HUES64 (cell line): ENCODE data around the gene PIAS1.

Experiments used
- H3K27ac ChIP-seq: 2 replicates; pipeline ENCODE4 v1.7.0; 2013; ENCODE audit warnings: low read depth, low read length, inconsistent platforms
- H3K27me3 ChIP-seq: 2 replicates; pipeline ENCODE4 v1.6.1; 2013; ENCODE audit warnings: mild to moderate bottlenecking, low read length; ENCODE audit not compliant: insufficient read depth
- H3K36me3 ChIP-seq: 2 replicates; pipeline ENCODE4 v1.6.1; 2013; ENCODE audit warnings: mild to moderate bottlenecking, low read length; ENCODE audit not compliant: insufficient read depth
- H3K4me1 ChIP-seq: 2 replicates; pipeline ENCODE4 v1.6.1; 2013; ENCODE audit warnings: mild to moderate bottlenecking, low read length, moderate library complexity; ENCODE audit not compliant: insufficient read depth
- H3K4me3 ChIP-seq: 2 replicates; pipeline ENCODE4 v1.5.1; 2013; ENCODE audit warnings: mild to moderate bottlenecking, low read length, moderate library complexity
- H3K9ac ChIP-seq: 2 replicates; pipeline ENCODE4 v1.6.1; 2013; ENCODE audit warnings: mild to moderate bottlenecking, low read depth, low read length
- H3K9me3 ChIP-seq: 2 replicates; pipeline ENCODE4 v1.6.1; 2013; ENCODE audit warnings: low read depth, low read length; ENCODE audit not compliant: insufficient read depth
- WGBS: fragments of 150-250, 120-280 bp; methylation state at CpG from one replicate; pipeline ENCODE4 v1.1.7; 2013; ENCODE audit warnings: missing lambda C conversion rate; 5-methylcytosine and 5-hydroxymethylcytosine counted together

Gene PIAS1

DNA sequence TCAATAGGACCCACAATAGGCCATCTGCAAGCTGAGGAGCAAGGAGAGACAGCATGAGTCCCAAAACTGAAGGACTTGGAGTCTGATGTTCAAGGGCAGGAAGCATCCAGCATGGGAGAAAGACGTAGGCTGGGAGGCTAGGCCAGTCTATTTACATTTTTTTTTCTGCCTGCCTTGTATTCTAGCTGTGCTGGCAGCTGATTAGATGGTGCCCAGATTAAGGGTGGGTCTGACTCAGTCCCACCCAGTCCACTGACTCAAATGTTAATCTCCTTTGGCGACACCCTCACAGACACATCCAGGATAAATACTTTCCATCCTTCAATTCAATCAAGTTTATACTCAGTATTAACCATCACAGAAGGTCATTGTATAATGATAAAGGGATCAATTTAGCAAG lies 15.9 kb upstream of the PIAS1 start:
- WGBS: 98% methylated on average over 2 of the region's 2 CpGs

DNA sequence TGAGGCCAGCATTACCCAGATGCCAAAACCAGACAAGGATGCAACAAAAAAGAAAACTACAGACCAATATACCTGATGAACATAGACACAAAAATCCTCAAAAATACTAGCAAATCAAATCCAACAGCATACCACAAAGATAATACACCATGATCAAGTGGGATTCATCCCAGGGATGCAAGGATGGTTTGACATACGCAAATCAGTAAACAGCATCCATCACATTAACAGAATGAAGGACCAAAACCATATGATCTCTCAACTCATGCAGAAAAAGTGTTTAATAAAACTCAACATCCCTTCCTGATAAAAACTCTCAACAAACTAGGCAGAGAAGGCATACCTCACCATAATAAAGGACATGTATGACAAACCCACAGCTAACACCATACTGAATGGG lies 14.0 kb upstream of the PIAS1 start:
- 95% methylated on average over 1 of the region's 1 CpG for WGBS
- Histone ChIP-seq H3K4me3 (no peak overlapping the region), H3K27me3 (no peaks in the 10 kb centered on the region), H3K27ac (no peak overlapping the region), H3K9me3 (no peaks in the 10 kb centered on the region), H3K9ac (no peak overlapping the region), H3K4me1 (no peaks in the 10 kb centered on the region), H3K36me3 (no peaks in the 10 kb centered on the region)

More for the DNA sequence above, 15.9 kb upstream of the PIAS1 start:
- Histone ChIP-seq H3K4me3 (no peak overlapping the region), H3K9me3 (no peaks in the 10 kb centered on the region), H3K27ac (no peak overlapping the region), H3K4me1 (no peaks in the 10 kb centered on the region), H3K36me3 (no peaks in the 10 kb centered on the region), H3K9ac (no peak overlapping the region), H3K27me3 (no peaks in the 10 kb centered on the region)

DNA sequence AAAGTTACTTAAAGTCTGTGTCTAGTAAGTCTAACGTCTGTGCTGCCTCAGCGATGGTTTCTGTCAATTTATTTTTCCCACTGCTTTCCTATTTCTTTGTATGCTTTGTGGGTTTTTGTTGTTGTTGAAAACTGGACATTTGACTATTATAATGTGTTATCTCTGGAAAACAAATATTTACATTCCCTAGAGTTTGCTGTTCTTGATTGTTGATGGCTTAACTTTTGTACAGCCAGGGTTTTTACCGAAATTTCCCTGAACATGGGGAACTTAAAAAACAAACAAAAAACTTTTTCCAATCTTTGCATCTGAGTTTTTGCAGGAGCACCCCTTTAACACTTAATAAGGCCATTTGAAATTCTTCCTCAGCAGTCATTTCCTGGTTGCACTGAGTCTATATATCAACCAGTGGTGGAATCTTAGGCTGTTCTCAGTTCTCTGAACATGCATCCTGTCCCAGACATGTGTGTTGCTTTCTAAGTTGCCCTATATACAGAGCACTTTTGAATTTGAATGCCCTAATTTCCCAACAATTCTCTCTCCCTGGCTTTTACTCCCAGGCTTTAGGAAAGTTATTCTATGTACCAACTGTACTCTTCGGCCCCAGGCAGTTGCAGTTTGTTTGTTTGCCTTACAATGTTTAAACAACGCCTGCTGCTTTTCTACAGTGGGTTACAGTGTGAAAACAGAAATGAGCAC lies 11.8 kb upstream of the PIAS1 start:
- Histone ChIP-seq H3K36me3 (no peaks in the 10 kb centered on the region), H3K4me1 (no peaks in the 10 kb centered on the region), H3K9ac (no peak overlapping the region), H3K9me3 (peaks cover 9% of the 10 kb centered on the region; the same call in 1 of the 2 replicates), H3K27me3 (no peaks in the 10 kb centered on the region), H3K27ac (no peak overlapping the region), H3K4me3 (no peak overlapping the region)
- WGBS: 83% methylated on average over 3 of the region's 5 CpGs

DNA sequence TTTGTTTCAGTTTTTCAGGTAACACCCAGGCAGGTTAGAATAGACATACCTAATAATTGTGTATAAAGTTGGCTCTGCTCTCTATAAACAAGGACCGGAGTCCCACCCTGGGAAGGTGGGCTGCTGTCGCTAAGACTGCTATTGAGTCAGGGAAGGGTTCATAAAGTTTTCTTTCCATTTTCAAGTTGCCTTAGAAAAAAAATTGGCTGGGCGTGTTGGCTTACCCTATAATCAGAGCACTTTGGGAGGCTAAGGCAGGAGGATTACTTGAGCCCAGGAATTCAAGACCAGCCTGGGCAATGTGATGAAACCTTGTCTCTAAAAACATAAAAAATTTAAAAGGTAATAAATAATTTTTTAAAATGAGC lies 11.3 kb upstream of the PIAS1 start:
- Histone ChIP-seq H3K4me1 (no peaks in the 10 kb centered on the region), H3K4me3 (no peak overlapping the region), H3K27me3 (no peaks in the 10 kb centered on the region), H3K9ac (no peak overlapping the region), H3K27ac (no peak overlapping the region), H3K9me3 (peaks cover 9% of the 10 kb centered on the region; the same call in 1 of the 2 replicates), H3K36me3 (no peaks in the 10 kb centered on the region)
- 99% methylated on average over 3 of the region's 3 CpGs for WGBS

DNA sequence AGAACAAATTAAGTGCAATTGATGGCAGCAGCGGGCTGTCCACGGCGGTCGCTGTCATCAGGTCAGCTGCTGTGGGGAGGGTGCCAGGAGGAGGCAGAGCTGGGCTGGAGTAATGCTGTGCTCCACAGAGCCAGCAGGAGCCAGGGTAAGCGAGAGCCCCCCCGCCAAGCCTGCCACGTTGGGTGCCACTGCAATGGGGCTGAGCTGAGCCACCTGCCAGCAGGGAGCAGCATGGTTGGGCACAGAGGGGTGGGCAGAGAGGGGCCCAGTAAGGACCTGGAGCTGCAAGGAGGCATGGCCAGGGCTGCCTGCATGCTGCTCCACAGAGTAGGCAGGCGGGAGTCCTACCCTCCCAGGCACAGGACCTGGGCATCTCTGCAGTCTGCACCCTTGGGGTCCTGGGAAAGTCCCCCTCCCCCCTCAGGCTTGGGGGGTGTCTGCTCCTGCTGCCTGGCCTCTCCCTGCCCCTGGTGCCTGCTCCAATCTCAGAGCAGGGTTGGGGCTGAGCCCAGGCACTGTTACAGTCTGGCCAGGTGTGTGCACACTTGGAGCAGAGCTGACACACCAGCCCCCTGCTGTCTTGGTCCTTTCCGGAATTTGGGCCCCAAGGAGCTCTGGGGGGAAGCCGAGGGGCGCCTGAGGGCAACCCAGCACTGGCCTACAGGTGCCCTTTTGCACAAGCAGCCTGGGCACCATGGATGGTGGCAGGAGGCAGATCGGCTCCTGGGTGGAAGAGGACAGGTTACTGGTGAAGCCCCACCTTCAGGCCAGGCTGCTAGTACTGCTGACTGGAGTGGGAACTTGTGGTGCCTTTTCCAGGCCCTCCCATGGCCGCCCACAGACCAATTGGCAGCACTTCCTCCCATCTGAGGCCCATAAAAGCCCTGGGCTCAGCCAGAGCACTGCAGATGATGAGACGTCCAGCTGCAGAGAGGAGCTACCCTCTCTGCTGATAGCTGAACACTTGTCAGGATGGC lies 8.5 kb upstream of the PIAS1 start:
- H3K4me1 ChIP-seq: no peaks in the 10 kb centered on the region
- H3K4me3 ChIP-seq: no peak overlapping the region
- H3K27ac ChIP-seq: no peak overlapping the region
- H3K36me3 ChIP-seq: no peaks in the 10 kb centered on the region
- no peaks in the 10 kb centered on the region for H3K27me3 ChIP-seq
- 87% methylated on average over 14 of the region's 14 CpGs for WGBS
- H3K9me3 ChIP-seq: peaks cover 9% of the 10 kb centered on the region; the same call in 1 of the 2 replicates
- H3K9ac ChIP-seq: no peak overlapping the region

DNA sequence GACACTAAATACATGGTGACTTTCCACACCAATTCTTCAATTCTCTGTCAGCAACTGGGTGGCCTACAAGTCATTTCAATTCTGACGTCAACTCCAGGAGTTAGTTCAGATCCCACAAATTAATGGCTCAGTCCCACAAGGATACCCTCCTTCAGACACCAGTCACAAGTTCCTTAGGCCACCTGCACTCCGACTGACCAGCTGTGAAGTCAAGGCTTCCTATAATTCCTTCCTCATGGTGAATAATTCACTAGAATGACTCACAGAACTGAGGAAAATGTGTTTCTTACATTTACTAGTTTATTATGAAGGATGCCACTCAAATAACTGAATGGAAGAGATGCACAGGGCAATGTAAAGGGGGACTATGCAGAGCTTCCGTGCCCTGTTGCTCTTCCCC lies 6.3 kb upstream of the PIAS1 start:
- WGBS: 79% methylated on average over 3 of the region's 3 CpGs
- H3K36me3 ChIP-seq: no peaks in the 10 kb centered on the region

DNA sequence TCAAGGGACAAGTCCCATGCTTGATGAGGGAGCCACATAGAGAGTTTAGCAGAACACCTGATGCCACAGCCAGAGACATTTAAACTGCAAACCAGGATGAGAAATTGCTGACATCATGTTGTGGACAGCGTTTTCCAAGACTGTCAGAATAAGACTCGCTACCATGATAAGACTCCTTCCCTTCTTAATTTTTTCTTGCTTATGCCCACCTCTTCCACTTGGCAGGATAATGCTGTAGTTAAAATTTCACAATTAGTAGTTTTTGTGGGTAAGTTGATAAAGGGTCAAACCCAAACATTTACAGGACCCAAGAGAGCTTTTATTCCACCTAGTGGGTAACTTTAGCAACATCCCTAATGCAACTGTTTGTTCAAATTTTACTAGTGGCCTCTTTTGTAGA lies 3.0 kb upstream of the PIAS1 start:
- Histone ChIP-seq H3K9ac (no peak overlapping the region), H3K4me3 (no peak overlapping the region), H3K27me3 (peaks cover 4% of the 10 kb centered on the region; the same call in 1 of the 2 replicates), H3K9me3 (0 out of 2 replicates have a peak, but pooled peaks cover 5% of the 10 kb centered on the region), H3K36me3 (no peaks in the 10 kb centered on the region), H3K4me1 (peaks cover 20% of the 10 kb centered on the region), H3K27ac (no peak overlapping the region)
- WGBS: 88% methylated on average over 2 of the region's 2 CpGs

More for the DNA sequence above, 6.3 kb upstream of the PIAS1 start:
- no peak overlapping the region for H3K27ac ChIP-seq
- H3K9ac ChIP-seq: no peak overlapping the region
- H3K9me3 ChIP-seq: peaks cover 9% of the 10 kb centered on the region; the same call in 1 of the 2 replicates
- H3K27me3 ChIP-seq: no peaks in the 10 kb centered on the region
- H3K4me1 ChIP-seq: peaks cover 6% of the 10 kb centered on the region; the same call in 1 of the 2 replicates
- H3K4me3 ChIP-seq: no peak overlapping the region

DNA sequence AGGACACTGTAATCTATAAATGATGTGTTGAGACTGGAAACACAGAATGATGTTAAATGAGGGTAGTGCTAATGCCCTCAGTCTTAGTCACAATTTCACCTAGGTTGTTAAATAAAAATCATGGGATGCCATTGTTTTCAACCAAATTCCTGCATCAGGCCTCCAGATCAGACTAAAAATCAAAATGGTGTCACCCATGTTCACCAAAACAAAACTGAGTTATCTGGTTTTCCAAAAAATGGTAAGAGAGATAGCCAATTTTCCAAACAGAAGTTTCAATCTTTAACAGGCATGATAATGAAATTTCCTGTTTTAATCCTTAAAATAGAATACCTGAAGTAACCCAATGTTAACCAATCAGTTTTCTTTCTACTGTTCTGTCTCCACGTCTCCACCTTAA lies 2.2 kb upstream of the PIAS1 start:
- Histone ChIP-seq H3K9me3 (no peaks in the 10 kb centered on the region), H3K27me3 (peaks cover 4% of the 10 kb centered on the region; the same call in 1 of the 2 replicates), H3K4me3 (no peak overlapping the region), H3K27ac (no peak overlapping the region), H3K4me1 (peaks cover 28% of the 10 kb centered on the region), H3K36me3 (no peaks in the 10 kb centered on the region), H3K9ac (no peak overlapping the region)
- 89% methylated on average over 1 of the region's 1 CpG for WGBS

DNA sequence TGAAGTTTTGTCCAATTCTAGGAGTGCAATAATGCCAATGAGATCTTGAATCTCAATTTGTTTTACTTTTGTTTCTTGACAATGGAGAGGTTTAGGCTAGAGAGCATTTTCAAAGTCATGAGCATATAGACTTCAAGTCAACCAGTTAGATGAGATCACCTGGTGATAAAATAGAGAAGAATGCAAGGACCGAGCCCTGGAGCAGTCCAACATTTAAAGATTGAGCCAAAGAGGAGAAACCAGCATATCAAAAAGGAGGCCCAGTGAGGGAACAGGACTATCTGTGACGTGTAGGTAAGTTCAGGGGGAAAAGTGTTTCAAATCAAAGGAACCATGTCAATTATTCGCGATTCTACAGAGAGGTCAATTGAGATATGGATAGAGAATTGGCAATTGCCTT lies 1.7 kb upstream of the PIAS1 start:
- Histone ChIP-seq H3K9ac (no peak overlapping the region), H3K27me3 (peaks cover 4% of the 10 kb centered on the region; the same call in 1 of the 2 replicates), H3K9me3 (no peaks in the 10 kb centered on the region), H3K36me3 (no peaks in the 10 kb centered on the region), H3K4me1 (peaks cover 33% of the 10 kb centered on the region), H3K4me3 (no peak overlapping the region), H3K27ac (no peak overlapping the region)
- WGBS: 91% methylated on average over 4 of the region's 4 CpGs

DNA sequence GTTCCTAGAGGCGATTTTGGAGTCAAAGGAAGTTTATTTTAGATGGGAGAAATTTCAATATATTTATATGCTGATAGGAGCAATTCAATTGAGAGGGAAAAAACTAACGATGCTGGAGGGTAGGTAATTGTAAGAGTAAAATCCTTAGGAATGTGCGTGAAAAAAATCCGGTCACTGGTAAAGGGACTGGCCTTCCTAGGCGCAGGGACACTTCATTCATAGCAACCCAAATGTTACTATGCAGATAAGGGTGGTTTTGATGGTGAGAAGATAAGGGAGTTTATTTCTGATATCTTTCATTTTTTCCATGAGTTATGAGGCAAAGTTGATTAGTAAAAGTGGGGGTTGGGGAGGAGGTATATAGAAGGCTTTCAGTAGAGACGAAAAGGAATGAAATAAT lies 1.1 kb upstream of the PIAS1 start:
- Histone ChIP-seq H3K9ac (no peak overlapping the region), H3K36me3 (no peaks in the 10 kb centered on the region), H3K4me3 (no peak overlapping the region), H3K9me3 (no peaks in the 10 kb centered on the region), H3K27ac (no peak overlapping the region), H3K4me1 (peaks cover 39% of the 10 kb centered on the region), H3K27me3 (peaks cover 4% of the 10 kb centered on the region; the same call in 1 of the 2 replicates)
- 75% methylated on average over 5 of the region's 6 CpGs for WGBS

DNA sequence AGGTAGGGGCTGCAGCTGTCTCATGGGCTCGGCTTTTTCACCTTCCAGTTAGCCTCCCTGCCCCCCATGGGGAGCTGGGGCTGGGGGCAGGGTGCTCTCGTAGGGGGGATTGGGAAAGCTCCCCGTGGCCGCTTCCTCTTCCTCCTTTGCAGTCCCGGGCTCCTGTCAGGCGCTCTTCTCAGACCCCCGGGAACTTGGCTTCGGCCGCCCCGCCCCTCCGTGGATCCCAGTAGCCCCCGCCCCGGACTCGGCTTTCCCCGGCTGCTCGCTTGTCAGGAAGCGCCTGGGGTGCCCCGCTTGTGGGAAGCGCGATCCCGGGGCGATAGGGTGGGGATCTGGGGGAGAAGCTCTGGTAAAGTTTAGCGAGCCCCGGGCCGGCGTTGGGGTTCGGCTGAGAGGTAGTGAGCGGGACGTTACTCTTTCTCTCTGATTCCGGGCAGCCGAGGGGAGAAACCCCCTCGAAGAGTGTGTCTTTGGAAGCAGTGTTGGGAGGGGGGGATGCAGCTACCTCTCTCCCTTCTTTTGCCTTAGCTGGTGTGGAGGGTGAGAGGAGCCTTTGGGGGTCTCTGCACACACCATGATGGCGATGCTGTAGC lies 611 bp downstream of the PIAS1 start:
- peak overlapping the region; percentile 93 for H3K4me3 ChIP-seq
- under 1% methylated on average over 32 of the region's 33 CpGs for WGBS
- peaks cover 45% of the 10 kb centered on the region for H3K4me1 ChIP-seq
- H3K27ac ChIP-seq: peak overlapping the region; percentile 94; the same call in 1 of the 2 replicates
- peaks cover 4% of the 10 kb centered on the region; the same call in 1 of the 2 replicates for H3K27me3 ChIP-seq
- no peaks in the 10 kb centered on the region for H3K36me3 ChIP-seq
- H3K9me3 ChIP-seq: no peaks in the 10 kb centered on the region
- H3K9ac ChIP-seq: peak overlapping the region; percentile 78
